WERI-Rb-1 (cell line): ENCODE measurements around the gene TTI1.

Source experiments
- DNase-seq: peaks from one replicate; pipeline ENCODE4 v3.0.0-alpha.2; 2020
- H3K27ac ChIP-seq: fragments of 250-450 bp; sonication (Bioruptor Pico); 2 replicates; pipeline ENCODE4 v1.5.1; 2020; ENCODE audit warnings: mild to moderate bottlenecking, moderate library complexity
- H3K27me3 ChIP-seq: fragments of 250-450 bp; sonication (Bioruptor Pico); 2 replicates; pipeline ENCODE4 v1.5.1; 2021; ENCODE audit warnings: mild to moderate bottlenecking, low read depth, moderate library complexity; ENCODE audit not compliant: insufficient read depth, severe bottlenecking
- H3K36me3 ChIP-seq: fragments of 250-450 bp; sonication (Bioruptor Pico); 2 replicates; pipeline ENCODE4 v1.5.1; 2020; ENCODE audit warnings: mild to moderate bottlenecking, moderate library complexity
- H3K4me3 ChIP-seq: 2 replicates; pipeline ENCODE4 v1.5.1; 2011; ENCODE audit warnings: low read depth, mild to moderate bottlenecking, control low read depth, low read length
- H3K9me3 ChIP-seq: fragments of 250-450 bp; sonication (Bioruptor Pico); 2 replicates; pipeline ENCODE4 v1.5.1; 2021; ENCODE audit warnings: mild to moderate bottlenecking, moderate library complexity; ENCODE audit not compliant: severe bottlenecking
- TF ChIP-seq, protein P1 (sequence below): IDR thresholded peaks from 2 replicates; pipeline ENCODE4 v1.5.1; 2011; ENCODE audit warnings: low read depth, mild to moderate bottlenecking, control low read depth, inconsistent platforms, low read length

Gene TTI1

GRCh38 chr20:38054647-38055046 lies 21.4 kb upstream of the TTI1 start:
- Histone ChIP-seq H3K27ac (no peak overlapping the region), H3K36me3 (peaks cover 58% of the 10 kb centered on the region), H3K27me3 (no peaks in the 10 kb centered on the region), H3K9me3 (no peaks in the 10 kb centered on the region), H3K4me3 (no peak overlapping the region)
- TF ChIP-seq, protein P1, sequence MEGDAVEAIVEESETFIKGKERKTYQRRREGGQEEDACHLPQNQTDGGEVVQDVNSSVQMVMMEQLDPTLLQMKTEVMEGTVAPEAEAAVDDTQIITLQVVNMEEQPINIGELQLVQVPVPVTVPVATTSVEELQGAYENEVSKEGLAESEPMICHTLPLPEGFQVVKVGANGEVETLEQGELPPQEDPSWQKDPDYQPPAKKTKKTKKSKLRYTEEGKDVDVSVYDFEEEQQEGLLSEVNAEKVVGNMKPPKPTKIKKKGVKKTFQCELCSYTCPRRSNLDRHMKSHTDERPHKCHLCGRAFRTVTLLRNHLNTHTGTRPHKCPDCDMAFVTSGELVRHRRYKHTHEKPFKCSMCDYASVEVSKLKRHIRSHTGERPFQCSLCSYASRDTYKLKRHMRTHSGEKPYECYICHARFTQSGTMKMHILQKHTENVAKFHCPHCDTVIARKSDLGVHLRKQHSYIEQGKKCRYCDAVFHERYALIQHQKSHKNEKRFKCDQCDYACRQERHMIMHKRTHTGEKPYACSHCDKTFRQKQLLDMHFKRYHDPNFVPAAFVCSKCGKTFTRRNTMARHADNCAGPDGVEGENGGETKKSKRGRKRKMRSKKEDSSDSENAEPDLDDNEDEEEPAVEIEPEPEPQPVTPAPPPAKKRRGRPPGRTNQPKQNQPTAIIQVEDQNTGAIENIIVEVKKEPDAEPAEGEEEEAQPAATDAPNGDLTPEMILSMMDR = no peak
- no peak for DNase-seq

- peaks cover 53% of the 10 kb centered on the region for H3K36me3 ChIP-seq
- no peak overlapping the region; the same call in 1 of the 2 replicates for H3K27ac ChIP-seq
- no peaks in the 10 kb centered on the region for H3K27me3 ChIP-seq
- TF ChIP-seq, protein P1 = no peak
- DNase-seq = no peak
- no peak overlapping the region for H3K4me3 ChIP-seq
- H3K9me3 ChIP-seq = no peaks in the 10 kb centered on the region
Observed at GRCh38 chr20:38052870-38053269, 19.6 kb upstream of the TTI1 start.

- H3K27ac ChIP-seq = no peak overlapping the region
- no peaks in the 10 kb centered on the region for H3K27me3 ChIP-seq
- H3K4me3 ChIP-seq = no peak overlapping the region
- TF ChIP-seq, protein P1 = no peak
- H3K9me3 ChIP-seq = no peaks in the 10 kb centered on the region
- DNase-seq = no peak
- peaks cover 53% of the 10 kb centered on the region for H3K36me3 ChIP-seq
Observed at GRCh38 chr20:38050686-38051085, 17.4 kb upstream of the TTI1 start.

DNA sequence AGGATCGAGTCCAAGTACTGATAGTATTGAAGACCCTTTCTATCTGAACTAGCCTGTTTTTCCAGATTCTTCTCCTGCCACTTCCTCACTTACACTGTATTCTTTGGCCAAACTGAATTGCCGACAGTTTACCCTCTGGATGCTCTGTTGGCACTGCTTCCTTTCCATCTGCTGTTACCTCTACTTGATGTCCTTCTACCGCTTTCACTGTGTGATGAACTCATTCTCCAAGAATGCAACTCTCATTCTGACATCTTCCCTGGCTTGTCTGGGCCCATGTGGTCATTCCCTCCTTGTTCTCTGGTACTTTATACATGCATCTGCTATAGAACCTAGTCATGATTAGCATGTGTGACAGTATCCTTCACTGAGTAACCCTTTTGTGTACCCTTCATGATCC lies 16.5 kb upstream of the TTI1 start:
- Histone ChIP-seq H3K9me3 (no peaks in the 10 kb centered on the region), H3K4me3 (no peak overlapping the region), H3K36me3 (peaks cover 61% of the 10 kb centered on the region), H3K27ac (no peak overlapping the region), H3K27me3 (no peaks in the 10 kb centered on the region)
- no peak for DNase-seq
- TF ChIP-seq, protein P1 = no peak

GRCh38 chr20:38046572-38046971 lies 13.3 kb upstream of the TTI1 start:
- DNase-seq = no peak
- TF ChIP-seq, protein P1 = no peak
- Histone ChIP-seq H3K4me3 (no peak overlapping the region), H3K9me3 (no peaks in the 10 kb centered on the region), H3K27me3 (no peaks in the 10 kb centered on the region), H3K36me3 (peaks cover 80% of the 10 kb centered on the region), H3K27ac (no peak overlapping the region)

DNA sequence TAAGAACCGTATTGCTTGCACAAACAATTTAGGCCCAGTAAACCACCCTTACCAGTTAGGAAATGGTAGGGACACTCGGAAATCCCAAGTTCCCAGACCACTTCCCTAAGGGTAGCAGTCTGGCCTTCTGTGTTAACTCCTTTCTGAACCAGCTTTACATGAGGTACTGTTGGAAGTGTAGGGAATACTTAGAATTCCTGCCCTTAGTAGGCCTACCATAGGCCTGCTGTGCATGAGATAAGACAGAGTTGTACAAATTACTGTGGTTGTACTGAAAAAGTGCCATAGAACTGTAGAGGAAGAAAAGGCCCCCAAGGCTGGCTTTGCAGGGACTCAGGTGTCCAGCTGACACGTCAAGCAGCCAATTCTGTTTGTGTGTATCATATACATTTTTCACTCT lies 11.4 kb upstream of the TTI1 start:
- TF ChIP-seq, protein P1 = no peak
- Histone ChIP-seq H3K36me3 (peaks cover 82% of the 10 kb centered on the region), H3K4me3 (no peak overlapping the region), H3K27me3 (no peaks in the 10 kb centered on the region), H3K9me3 (no peaks in the 10 kb centered on the region), H3K27ac (no peak overlapping the region)
- no peak for DNase-seq
